ENCODE results near the gene MERTK. TPM values are rescaled to one million over a fixed set of nuclear protein-coding genes. Genes with fewer than 3 reads are reported as not detected.

Gene MERTK
- total and polyA plus RNA-seq, 2 experiments from 2014 or later, result 16.4 to 29.6 TPM

DNA sequence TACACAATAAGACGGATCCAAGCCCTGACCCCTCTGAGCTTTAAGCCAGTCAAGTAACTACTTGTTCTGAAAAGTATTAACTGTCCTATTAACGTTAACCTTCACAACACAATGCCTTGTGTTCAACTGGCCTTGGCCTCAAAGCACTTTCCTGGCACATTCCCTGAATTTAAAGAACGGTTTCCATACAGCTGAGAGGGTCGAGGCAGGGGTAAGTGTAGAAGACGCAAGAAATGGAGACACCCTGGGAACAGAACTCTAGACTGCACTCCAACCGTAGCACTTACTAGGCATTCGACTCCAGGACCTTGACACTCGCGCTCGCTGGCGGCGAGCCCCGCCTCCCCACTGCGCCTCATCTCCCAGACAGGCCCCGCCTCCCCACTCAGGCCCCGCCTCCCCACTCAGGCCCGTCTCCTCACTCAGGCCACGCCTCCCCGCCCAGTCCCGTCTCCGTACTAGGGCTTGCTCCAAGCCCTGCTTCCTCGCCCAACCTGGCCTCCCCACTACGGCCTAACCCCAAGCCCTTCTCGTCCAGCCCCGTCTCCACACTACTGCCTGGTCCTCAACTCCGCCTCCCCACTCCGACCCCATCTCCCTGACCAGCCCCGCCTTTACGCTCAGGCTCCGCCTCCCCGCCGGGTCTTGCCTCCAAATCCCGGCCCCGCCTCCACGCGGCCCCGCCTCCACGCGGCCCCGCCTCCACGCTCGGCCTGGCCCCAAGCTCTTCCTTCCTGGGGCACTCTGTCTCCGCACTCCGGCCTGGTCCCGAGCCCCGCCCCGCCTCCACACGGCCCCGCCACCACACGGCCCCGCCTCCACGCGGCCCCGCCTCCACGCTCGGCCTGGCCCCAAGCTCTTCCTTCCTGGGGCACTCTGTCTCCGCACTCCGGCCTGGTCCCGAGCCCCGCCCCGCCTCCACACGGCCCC lies 155.8 kb downstream of the MERTK start:
- WGBS (ENCODE audit: low lambda C conversion rate, missing lambda C conversion rate), result 6% methylated on average over 10 of the region's 62 CpGs

DNA sequence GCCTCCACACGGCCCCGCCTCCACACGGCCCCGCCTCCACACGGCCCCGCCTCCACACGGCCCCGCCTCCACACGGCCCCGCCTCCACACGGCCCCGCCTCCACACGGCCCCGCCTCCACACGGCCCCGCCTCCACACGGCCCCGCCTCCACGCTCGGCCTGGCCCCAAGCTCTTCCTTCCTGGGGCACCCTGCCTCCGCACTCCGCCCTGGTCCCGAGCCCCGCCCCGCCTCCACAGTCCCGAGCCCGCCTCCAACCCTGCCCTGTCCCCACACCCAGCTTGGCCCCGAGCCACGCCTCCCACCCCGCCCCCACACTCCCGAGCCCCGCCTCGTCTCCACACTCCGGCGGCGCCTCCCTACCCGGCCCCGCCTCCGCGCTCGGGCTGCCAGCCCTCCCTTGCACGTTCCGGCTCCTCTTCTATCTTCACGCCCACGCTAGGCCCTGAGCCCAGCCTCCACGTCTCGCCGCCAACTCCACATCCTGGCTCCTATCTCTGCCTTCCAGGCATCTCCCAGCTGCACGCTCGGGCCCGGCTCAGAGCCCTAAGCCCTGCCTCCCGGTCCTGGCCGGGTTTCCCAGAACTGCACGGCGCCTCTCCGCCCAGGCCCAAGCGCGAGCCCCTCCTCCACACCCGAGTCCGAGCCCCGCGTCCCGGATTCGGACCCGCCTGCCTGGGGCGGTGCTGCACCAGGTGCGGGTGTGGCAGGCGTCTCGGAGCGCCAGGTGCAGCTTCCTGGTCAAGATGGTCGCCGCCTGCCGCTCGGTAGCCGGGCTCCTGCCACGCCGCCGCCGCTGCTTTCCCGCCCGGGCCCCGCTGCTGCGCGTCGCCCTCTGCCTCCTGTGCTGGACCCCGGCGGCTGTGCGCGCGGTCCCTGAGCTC lies 156.7 kb downstream of the MERTK start, which contains the start of gene TMEM87B:
Gene TMEM87B (plus strand): TSS at position 423 of the 883 bp plus-strand sequence. CDS start 323 bp downstream, at position 746.
- Histone ChIP-seq H3K9me2 (replicated peaks; ENCODE audit: insufficient read depth) (no peaks in the 10 kb centered on the region), H3K4me3 (peak within 1 kb of the TSS; percentile 89), H3K36me3 (replicated peaks; ENCODE audit: insufficient read depth, low read depth) (no peaks in the 10 kb centered on the region), H3K27ac (peak within 1 kb of the TSS; percentile 99), H3K79me2 (peaks cover 40% of the 10 kb centered on the region), H2AFZ (peak within 1 kb of the TSS; percentile 74), H3K27me3 (no peaks in the 10 kb centered on the region), H3K9me3 (ENCODE audit: low read depth) (no peaks in the 10 kb centered on the region), H4K20me1 (ENCODE audit: insufficient read depth, poor library complexity, severe bottlenecking) (peaks cover 8% of the 10 kb centered on the region), H3K4me2 (peak within 1 kb of the TSS; percentile 86), H3K4me1 (ENCODE audit: insufficient read depth) (peaks cover 19% of the 10 kb centered on the region)
- DNase-seq (ENCODE audit: low spot score), result peak; percentile 99
- TF ChIP-seq EZH2phosphoT487 (IDR thresholded peaks at IDR 0.05; ENCODE audit: low read depth, severe bottlenecking, unreplicated experiment) (no peak), EZH2 (IDR thresholded peaks at IDR 0.05; ENCODE audit: borderline replicate concordance) (no peak)
- TF ChIP-seq, protein P1, sequence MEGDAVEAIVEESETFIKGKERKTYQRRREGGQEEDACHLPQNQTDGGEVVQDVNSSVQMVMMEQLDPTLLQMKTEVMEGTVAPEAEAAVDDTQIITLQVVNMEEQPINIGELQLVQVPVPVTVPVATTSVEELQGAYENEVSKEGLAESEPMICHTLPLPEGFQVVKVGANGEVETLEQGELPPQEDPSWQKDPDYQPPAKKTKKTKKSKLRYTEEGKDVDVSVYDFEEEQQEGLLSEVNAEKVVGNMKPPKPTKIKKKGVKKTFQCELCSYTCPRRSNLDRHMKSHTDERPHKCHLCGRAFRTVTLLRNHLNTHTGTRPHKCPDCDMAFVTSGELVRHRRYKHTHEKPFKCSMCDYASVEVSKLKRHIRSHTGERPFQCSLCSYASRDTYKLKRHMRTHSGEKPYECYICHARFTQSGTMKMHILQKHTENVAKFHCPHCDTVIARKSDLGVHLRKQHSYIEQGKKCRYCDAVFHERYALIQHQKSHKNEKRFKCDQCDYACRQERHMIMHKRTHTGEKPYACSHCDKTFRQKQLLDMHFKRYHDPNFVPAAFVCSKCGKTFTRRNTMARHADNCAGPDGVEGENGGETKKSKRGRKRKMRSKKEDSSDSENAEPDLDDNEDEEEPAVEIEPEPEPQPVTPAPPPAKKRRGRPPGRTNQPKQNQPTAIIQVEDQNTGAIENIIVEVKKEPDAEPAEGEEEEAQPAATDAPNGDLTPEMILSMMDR (IDR thresholded peaks at IDR 0.05; ENCODE audit: poor library complexity), result no peak
- WGBS (ENCODE audit: low lambda C conversion rate, missing lambda C conversion rate), result under 1% methylated on average over 54 of the region's 90 CpGs

More for the DNA sequence above, 155.8 kb downstream of the MERTK start:
- H3K4me1 ChIP-seq (ENCODE audit: insufficient read depth), result peaks cover 19% of the 10 kb centered on the region
- H3K4me3 ChIP-seq, result peak overlapping the region; percentile 25
- TF ChIP-seq EZH2phosphoT487 (IDR thresholded peaks at IDR 0.05; ENCODE audit: low read depth, severe bottlenecking, unreplicated experiment), result no peak
- TF ChIP-seq, protein P1 (IDR thresholded peaks at IDR 0.05; ENCODE audit: poor library complexity), result no peak
- no peak for TF ChIP-seq EZH2 (IDR thresholded peaks at IDR 0.05; ENCODE audit: borderline replicate concordance)
- DNase-seq (ENCODE audit: low spot score), result peak; percentile 98
- H2AFZ ChIP-seq, result peak overlapping the region; percentile 74
- H3K27ac ChIP-seq, result peak overlapping the region; percentile 86
- H3K79me2 ChIP-seq, result peaks cover 32% of the 10 kb centered on the region
- H3K36me3 ChIP-seq (replicated peaks; ENCODE audit: insufficient read depth, low read depth), result no peaks in the 10 kb centered on the region
- peaks cover 8% of the 10 kb centered on the region for H4K20me1 ChIP-seq (ENCODE audit: insufficient read depth, poor library complexity, severe bottlenecking)
- no peaks in the 10 kb centered on the region for H3K9me2 ChIP-seq (replicated peaks; ENCODE audit: insufficient read depth)
- peak overlapping the region; percentile 86 for H3K4me2 ChIP-seq
- H3K9me3 ChIP-seq (ENCODE audit: low read depth), result no peaks in the 10 kb centered on the region
- no peaks in the 10 kb centered on the region for H3K27me3 ChIP-seq

DNA sequence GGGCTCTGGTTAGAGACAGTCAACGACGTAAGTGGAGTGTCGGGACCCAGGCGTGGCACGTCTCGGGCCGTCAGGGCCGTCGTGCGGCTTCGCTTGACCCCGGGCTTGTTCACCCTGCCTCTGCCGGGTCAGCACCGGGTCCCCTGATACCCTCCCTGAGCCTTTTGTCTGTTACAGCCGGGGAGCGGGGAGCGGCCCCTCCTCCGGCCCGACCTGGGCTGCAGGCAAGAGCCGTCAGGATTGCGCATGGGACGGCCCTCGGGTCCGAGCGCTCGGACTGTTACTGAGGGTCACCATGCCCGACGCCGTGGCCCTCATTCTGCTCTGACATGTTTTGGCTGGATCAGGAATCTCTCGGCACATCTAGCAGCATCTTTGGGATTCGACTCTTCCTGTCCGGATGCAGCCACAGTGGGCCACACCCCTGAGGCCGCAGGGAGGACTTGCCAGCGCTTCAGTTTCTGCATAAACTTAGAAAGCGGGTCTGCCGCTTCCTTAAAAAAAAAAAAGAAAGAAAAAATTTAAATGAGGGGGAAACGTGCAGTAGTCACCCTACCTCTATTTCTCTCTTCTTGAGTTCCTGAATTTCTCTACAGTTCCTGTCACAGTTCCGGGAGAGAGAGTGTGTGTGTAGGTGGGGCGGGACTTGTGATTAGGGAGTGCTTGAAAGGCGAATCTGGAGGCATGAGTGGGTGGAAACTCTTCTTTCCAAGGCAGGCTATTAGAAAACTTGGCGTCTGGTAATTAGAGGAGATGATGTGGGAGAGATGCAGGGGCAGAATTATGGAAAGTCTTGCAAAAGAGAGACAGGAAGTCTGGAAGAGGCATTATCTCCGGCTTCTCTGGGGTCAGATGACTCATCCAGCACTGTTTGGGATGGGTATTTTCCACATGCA lies 157.6 kb downstream of the MERTK start:
- Histone ChIP-seq H3K9me3 (ENCODE audit: low read depth) (no peaks in the 10 kb centered on the region), H4K20me1 (ENCODE audit: insufficient read depth, poor library complexity, severe bottlenecking) (peaks cover 8% of the 10 kb centered on the region), H3K27ac (peak overlapping the region; percentile 99), H3K4me3 (peak overlapping the region; percentile 89), H3K4me1 (ENCODE audit: insufficient read depth) (peaks cover 17% of the 10 kb centered on the region), H3K79me2 (peaks cover 49% of the 10 kb centered on the region), H3K4me2 (peak overlapping the region; percentile 78), H3K9me2 (replicated peaks; ENCODE audit: insufficient read depth) (no peaks in the 10 kb centered on the region), H3K27me3 (no peaks in the 10 kb centered on the region), H2AFZ (peak overlapping the region; percentile 37), H3K36me3 (replicated peaks; ENCODE audit: insufficient read depth, low read depth) (no peaks in the 10 kb centered on the region)
- WGBS (ENCODE audit: low lambda C conversion rate, missing lambda C conversion rate), result under 1% methylated on average over 39 of the region's 42 CpGs
- peak; percentile 84 for DNase-seq (ENCODE audit: low spot score)
- no peak for TF ChIP-seq EZH2phosphoT487 (IDR thresholded peaks at IDR 0.05; ENCODE audit: low read depth, severe bottlenecking, unreplicated experiment)

Measured in hepatocyte (in vitro differentiated cells).